ENCODE measurements around the gene ANKRD10. TPM values are rescaled to one million over a fixed set of nuclear protein-coding genes. Genes with fewer than 3 reads are reported as not detected.

Gene ANKRD10
- total RNA-seq, 1 donor from 2014 or later, result 132 TPM

DNA sequence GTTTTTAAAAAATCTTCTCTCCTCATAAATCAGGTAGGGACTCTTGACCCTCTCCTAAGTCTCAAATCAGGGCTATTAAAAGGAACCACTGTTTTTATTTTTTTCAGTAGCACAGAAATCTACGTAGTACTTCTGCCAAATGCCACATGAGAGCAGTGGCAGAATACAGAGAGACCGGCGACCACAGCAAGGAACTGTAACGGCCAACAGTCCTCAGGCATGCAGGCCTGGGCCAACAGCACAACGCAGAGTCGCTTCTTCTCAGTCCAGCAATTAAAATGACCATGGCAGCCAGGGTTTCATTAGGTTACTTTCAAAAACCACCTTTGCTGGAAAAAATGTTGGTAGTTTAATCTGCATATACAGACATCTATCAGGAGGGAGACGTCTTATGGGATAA lies 34.2 kb downstream of the ANKRD10 start:
- Histone ChIP-seq H3K27ac (ENCODE audit: low read depth, low read length) (peak overlapping the region; percentile 1), H3K36me3 (ENCODE audit: control insufficient read depth in 3 of 3, insufficient read depth in 3 of 3, low read length in 3 of 3) (peaks cover 3 to 6% (median 4%) of the 10 kb centered on the region in 3 donors), H3K4me3 (ENCODE audit: low read length in 3 of 3) (no peak overlapping the region), H3K9me3 (ENCODE audit: control insufficient read depth in 3 of 3, low read length in 3 of 3) (no peaks in the 10 kb centered on the region), H3K27me3 (ENCODE audit: control insufficient read depth in 3 of 3, insufficient read depth in 3 of 3, low read length in 3 of 3) (no peaks in the 10 kb centered on the region), H3K4me1 (ENCODE audit: control insufficient read depth in 3 of 3, insufficient read depth in 3 of 3, low read length in 3 of 3) (peaks cover 8 to 11% (median 8%) of the 10 kb centered on the region in 3 donors), H3K9ac (ENCODE audit: low read depth in 1 of 3, low read length in 3 of 3) (peak overlapping the region in 2 of 3 donors; percentile 22 to 60)

DNA sequence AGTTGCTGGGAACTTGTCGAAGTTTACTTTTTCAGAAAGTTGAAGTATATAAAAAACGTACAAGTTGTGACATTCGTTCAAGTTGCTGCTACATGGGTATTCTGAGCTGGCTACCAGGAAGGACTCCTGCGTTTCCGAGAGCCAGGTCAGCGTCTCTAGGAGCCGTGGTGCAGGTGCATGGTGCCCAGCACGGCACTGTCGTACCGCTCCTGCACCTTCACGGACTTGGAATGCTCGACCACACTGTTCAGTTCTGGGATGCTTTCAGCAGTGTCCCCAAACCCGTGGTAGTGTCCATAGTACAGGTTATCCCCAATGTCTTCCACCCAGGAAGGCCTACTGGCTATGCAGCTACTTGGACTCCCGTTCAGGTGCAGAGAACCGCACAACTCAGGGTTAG lies 35.4 kb downstream of the ANKRD10 start:
- Histone ChIP-seq H3K9me3 (ENCODE audit: control insufficient read depth in 3 of 3, low read length in 3 of 3) (no peaks in the 10 kb centered on the region), H3K4me1 (ENCODE audit: control insufficient read depth in 3 of 3, insufficient read depth in 3 of 3, low read length in 3 of 3) (peaks cover 14 to 15% (median 14%) of the 10 kb centered on the region in 3 donors), H3K27ac (ENCODE audit: low read depth, low read length) (no peak overlapping the region)

DNA sequence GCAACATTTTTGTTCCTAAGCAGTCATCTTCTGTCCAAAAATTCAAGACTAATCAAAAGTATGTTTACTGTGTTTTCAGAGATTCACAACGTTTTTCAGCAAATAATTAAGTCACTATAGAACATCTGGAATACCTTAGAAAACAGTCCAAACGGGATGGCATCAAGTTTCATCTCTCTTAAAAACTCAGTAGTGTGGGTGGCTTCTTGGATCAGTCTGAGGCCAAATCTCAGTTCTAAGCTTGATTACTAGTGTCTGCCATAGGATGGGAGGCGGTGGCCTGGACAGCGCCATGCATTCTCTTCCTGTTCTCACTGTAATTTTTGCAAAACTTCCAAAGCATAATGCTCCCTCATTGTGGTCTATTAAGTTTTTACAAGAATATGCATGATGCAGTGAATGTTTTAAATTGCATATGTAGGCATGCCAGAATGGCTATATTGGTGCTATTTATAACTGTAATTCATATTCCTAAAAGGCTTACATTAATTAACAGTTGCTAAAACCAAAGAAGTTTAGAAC lies 37.1 kb downstream of the ANKRD10 start:
- H3K36me3 ChIP-seq (ENCODE audit: control insufficient read depth in 3 of 3, insufficient read depth in 3 of 3, low read length in 3 of 3), result peaks cover 3 to 6% (median 4%) of the 10 kb centered on the region in 3 donors
- peaks cover 14 to 23% (median 19%) of the 10 kb centered on the region in 3 donors for H3K4me1 ChIP-seq (ENCODE audit: control insufficient read depth in 3 of 3, insufficient read depth in 3 of 3, low read length in 3 of 3)
- no peaks in the 10 kb centered on the region for H3K27me3 ChIP-seq (ENCODE audit: control insufficient read depth in 3 of 3, insufficient read depth in 3 of 3, low read length in 3 of 3)
- no peak overlapping the region for H3K9ac ChIP-seq (ENCODE audit: low read depth in 1 of 3, low read length in 3 of 3)
- no peak overlapping the region for H3K4me3 ChIP-seq (ENCODE audit: low read length in 3 of 3)
- no peak overlapping the region for H3K27ac ChIP-seq (ENCODE audit: low read depth, low read length)
- H3K9me3 ChIP-seq (ENCODE audit: control insufficient read depth in 3 of 3, low read length in 3 of 3), result no peaks in the 10 kb centered on the region

More for the DNA sequence above, 35.4 kb downstream of the ANKRD10 start:
- no peaks in the 10 kb centered on the region for H3K27me3 ChIP-seq (ENCODE audit: control insufficient read depth in 3 of 3, insufficient read depth in 3 of 3, low read length in 3 of 3)
- H3K9ac ChIP-seq (ENCODE audit: low read depth in 1 of 3, low read length in 3 of 3), result no peak overlapping the region
- peaks cover 3 to 6% (median 4%) of the 10 kb centered on the region in 3 donors for H3K36me3 ChIP-seq (ENCODE audit: control insufficient read depth in 3 of 3, insufficient read depth in 3 of 3, low read length in 3 of 3)
- H3K4me3 ChIP-seq (ENCODE audit: low read length in 3 of 3), result no peak overlapping the region

DNA sequence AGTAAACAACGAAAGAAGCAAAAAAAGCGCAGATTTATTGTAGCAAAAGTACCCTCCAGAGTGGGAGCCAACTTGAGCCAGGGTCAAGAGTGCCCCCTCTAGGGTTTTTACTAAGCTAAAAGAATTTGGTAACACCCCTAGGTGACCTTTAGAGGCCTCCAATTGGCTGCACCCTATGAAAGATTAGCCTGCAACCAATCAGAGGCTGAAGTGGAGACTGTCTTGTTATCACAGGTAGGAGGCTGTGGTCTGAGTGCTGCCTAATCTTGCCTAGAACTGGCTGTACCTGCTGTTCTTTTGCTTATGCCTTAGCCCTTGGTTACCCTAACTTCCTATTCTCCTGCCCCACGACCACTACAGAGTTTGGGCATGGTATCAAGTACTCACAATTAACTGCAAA lies 38.3 kb downstream of the ANKRD10 start:
- no peaks in the 10 kb centered on the region for H3K27me3 ChIP-seq (ENCODE audit: control insufficient read depth in 3 of 3, insufficient read depth in 3 of 3, low read length in 3 of 3)
- peaks cover 3 to 6% (median 4%) of the 10 kb centered on the region in 3 donors for H3K36me3 ChIP-seq (ENCODE audit: control insufficient read depth in 3 of 3, insufficient read depth in 3 of 3, low read length in 3 of 3)
- peaks cover 9 to 25% (median 18%) of the 10 kb centered on the region in 3 donors for H3K4me1 ChIP-seq (ENCODE audit: control insufficient read depth in 3 of 3, insufficient read depth in 3 of 3, low read length in 3 of 3)
- no peak overlapping the region for H3K9ac ChIP-seq (ENCODE audit: low read depth in 1 of 3, low read length in 3 of 3)
- no peaks in the 10 kb centered on the region for H3K9me3 ChIP-seq (ENCODE audit: control insufficient read depth in 3 of 3, low read length in 3 of 3)
- no peak overlapping the region for H3K27ac ChIP-seq (ENCODE audit: low read depth, low read length)
- H3K4me3 ChIP-seq (ENCODE audit: low read length in 3 of 3), result no peak overlapping the region

- Histone ChIP-seq H3K27me3 (ENCODE audit: control insufficient read depth in 3 of 3, insufficient read depth in 3 of 3, low read length in 3 of 3) (no peaks in the 10 kb centered on the region), H3K4me3 (ENCODE audit: low read length in 3 of 3) (peak overlapping the region; percentile 20 to 61 (median 39)), H3K27ac (ENCODE audit: low read depth, low read length) (peak overlapping the region; percentile 31), H3K4me1 (ENCODE audit: control insufficient read depth in 3 of 3, insufficient read depth in 3 of 3, low read length in 3 of 3) (peaks cover 17 to 34% (median 22%) of the 10 kb centered on the region in 3 donors), H3K9ac (ENCODE audit: low read depth in 1 of 3, low read length in 3 of 3) (peak overlapping the region; percentile 27 to 74 (median 52)), H3K36me3 (ENCODE audit: control insufficient read depth in 3 of 3, insufficient read depth in 3 of 3, low read length in 3 of 3) (peaks cover 3 to 6% (median 4%) of the 10 kb centered on the region in 3 donors), H3K9me3 (ENCODE audit: control insufficient read depth in 3 of 3, low read length in 3 of 3) (no peaks in the 10 kb centered on the region)
These were observed 39.6 kb downstream of the ANKRD10 start for GRCh38 chr13:110875241-110875640.

DNA sequence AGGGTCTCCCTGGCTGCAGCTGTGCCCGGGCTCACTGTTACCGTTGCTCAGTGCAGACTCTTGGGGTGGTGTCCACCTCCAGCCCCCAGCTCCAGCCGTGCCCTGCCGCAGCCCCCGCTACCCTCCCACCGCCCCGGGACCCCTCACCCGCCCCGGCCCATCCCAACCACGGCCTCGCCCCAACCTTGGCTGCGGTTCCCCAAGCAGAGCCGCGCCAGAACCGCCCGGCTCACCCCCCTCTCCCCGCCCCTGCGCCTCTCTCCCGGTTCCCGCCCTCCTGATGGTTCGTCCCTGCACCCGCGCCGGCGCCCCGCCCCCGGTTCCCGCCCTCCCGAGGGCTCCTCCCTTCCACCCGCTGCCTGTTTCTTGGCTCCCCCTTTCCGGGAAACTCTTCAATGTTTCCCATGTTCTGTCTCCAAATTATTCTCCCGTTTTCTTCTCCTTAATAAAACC lies 40.3 kb downstream of the ANKRD10 start:
- Histone ChIP-seq H3K4me3 (ENCODE audit: low read length in 3 of 3) (peak overlapping the region; percentile 39 to 91 (median 71)), H3K4me1 (ENCODE audit: control insufficient read depth in 3 of 3, insufficient read depth in 3 of 3, low read length in 3 of 3) (peaks cover 18 to 35% (median 22%) of the 10 kb centered on the region in 3 donors), H3K36me3 (ENCODE audit: control insufficient read depth in 3 of 3, insufficient read depth in 3 of 3, low read length in 3 of 3) (peaks cover under 1 to 2% (median 1%) of the 10 kb centered on the region in 3 donors), H3K27ac (ENCODE audit: low read depth, low read length) (peak overlapping the region; percentile 51), H3K9ac (ENCODE audit: low read depth in 1 of 3, low read length in 3 of 3) (peak overlapping the region; percentile 27 to 78 (median 74)), H3K9me3 (ENCODE audit: control insufficient read depth in 3 of 3, low read length in 3 of 3) (no peaks in the 10 kb centered on the region), H3K27me3 (ENCODE audit: control insufficient read depth in 3 of 3, insufficient read depth in 3 of 3, low read length in 3 of 3) (no peaks in the 10 kb centered on the region)

DNA sequence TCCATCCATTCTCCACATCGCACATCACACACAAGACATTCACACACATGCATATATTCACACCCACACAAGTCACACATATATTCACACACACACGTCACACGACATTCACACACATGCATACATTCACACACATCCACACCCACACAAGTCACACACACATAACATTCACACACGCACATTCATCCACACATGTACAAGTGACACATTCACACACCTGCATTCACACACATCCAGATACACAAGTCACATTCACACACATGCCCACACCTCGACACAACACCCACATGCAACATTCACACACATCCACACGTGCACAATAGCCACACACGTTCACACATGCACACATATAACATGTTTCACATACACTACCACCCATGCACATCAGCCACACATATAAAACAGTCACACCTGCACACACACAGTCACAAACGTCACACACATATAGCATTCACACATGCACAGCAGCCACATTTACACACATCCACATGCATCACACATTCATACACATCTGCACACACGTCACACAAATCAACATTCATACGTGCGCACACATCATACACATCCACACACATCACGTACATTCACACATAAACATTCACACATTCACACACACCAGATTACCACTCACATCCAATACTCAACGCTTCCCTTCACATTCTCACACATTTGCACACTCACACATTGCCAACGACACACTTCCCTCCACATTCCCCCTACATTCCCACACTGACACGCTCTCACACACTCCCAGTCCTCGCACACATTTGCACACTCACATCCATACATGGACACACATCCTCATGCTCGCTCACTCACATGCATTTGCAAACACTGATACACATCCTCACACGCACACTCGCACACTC lies 41.0 kb downstream of the ANKRD10 start:
- Histone ChIP-seq H3K4me1 (ENCODE audit: control insufficient read depth in 3 of 3, insufficient read depth in 3 of 3, low read length in 3 of 3) (peaks cover 19 to 36% (median 22%) of the 10 kb centered on the region in 3 donors), H3K9ac (ENCODE audit: low read depth in 1 of 3, low read length in 3 of 3) (peak overlapping the region in 2 of 3 donors; percentile 69 to 78), H3K27me3 (ENCODE audit: control insufficient read depth in 3 of 3, insufficient read depth in 3 of 3, low read length in 3 of 3) (no peaks in the 10 kb centered on the region), H3K36me3 (ENCODE audit: control insufficient read depth in 3 of 3, insufficient read depth in 3 of 3, low read length in 3 of 3) (no peaks in the 10 kb centered on the region), H3K9me3 (ENCODE audit: control insufficient read depth in 3 of 3, low read length in 3 of 3) (no peaks in the 10 kb centered on the region), H3K27ac (ENCODE audit: low read depth, low read length) (peak overlapping the region; percentile 51), H3K4me3 (ENCODE audit: low read length in 3 of 3) (peak overlapping the region; percentile 39 to 91 (median 71))

DNA sequence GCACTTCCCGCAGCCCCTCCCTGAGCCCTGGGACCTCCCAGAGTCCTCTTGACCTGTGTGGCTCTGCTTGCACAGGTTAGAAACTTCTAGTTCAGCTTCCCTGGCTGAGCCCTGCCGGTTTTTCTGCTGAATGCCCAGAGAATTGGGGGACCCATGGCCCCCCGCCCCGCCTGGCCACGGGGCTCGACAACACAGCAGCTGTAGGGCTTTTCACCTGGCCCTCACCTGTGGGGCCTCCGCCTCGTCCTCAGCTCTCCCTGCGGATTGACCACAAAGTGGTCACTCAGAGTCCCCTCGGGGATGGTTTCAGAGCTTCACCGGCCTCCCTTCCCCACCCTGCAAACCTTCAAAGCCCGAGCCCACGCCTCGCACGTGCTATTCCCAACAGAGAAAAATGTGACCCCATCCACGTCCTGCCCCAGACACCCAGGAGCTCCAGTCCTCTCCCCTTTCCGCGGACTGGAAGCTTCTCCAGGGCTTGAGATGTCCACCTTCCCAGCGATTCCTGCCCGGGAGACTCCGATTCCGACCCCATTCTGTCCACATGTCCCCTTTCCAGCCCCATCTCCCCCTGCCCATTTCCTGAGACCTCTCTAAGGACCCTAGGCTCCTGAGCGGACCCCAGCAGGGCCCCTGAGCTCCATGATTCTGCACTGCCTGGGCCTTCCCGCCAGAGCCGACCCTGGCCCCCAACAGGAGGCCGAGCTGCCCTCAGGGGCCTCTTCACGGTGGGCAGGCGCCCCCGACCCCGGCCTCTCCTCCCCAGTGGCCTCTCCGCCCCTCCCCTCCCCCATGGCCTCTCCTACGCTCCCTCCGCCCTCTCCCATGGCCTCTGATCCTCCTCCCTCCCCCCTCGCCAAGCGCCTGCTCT lies 41.9 kb downstream of the ANKRD10 start:
- Histone ChIP-seq H3K27ac (ENCODE audit: low read depth, low read length) (peak overlapping the region; percentile 99), H3K4me3 (ENCODE audit: low read length in 3 of 3) (no peak overlapping the region), H3K4me1 (ENCODE audit: control insufficient read depth in 3 of 3, insufficient read depth in 3 of 3, low read length in 3 of 3) (peaks cover 27 to 45% (median 30%) of the 10 kb centered on the region in 3 donors), H3K9ac (ENCODE audit: low read depth in 1 of 3, low read length in 3 of 3) (no peak overlapping the region), H3K36me3 (ENCODE audit: control insufficient read depth in 3 of 3, insufficient read depth in 3 of 3, low read length in 3 of 3) (peaks cover 0 to 1% (median 0%) of the 10 kb centered on the region in 3 donors), H3K27me3 (ENCODE audit: control insufficient read depth in 3 of 3, insufficient read depth in 3 of 3, low read length in 3 of 3) (no peaks in the 10 kb centered on the region), H3K9me3 (ENCODE audit: control insufficient read depth in 3 of 3, low read length in 3 of 3) (no peaks in the 10 kb centered on the region)

DNA sequence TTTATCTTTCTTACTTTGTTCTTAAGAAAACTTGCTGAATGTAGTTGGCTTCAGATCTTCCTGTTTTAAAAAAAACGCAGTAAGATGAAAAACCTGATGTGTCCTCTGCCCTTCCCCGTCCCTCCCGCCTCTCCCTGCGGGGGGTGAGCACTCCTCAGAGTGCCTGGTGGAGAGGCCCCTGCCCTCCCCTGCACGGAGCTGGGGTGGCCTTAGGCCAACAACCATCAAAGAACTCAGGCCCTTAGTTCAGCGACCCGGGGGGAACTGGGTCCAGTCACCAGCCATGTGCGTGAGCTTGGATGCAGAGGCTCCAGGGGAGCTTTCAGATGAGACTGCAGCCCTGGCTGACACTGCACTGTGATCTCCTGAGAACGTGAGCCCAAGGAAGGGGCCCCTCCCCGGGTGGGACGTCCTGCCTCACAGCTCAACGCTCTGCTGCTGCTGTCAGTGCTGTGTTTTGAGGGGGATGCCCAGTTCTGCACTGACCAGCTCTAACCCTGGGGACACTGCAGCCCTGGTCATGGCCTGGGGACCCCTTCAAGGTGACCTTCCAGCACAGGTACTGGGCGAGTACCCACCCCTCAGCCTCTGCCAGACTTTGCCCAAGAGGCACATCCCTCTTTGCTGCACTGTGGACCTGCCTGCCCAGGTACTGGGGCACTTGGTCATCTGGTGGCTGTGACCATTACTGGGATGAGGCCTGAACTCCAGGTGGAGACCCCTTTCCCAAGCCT lies 42.7 kb downstream of the ANKRD10 start:
- H3K4me1 ChIP-seq (ENCODE audit: control insufficient read depth in 3 of 3, insufficient read depth in 3 of 3, low read length in 3 of 3), result peaks cover 32 to 53% (median 37%) of the 10 kb centered on the region in 3 donors
- no peak overlapping the region for H3K9ac ChIP-seq (ENCODE audit: low read depth in 1 of 3, low read length in 3 of 3)
- no peak overlapping the region for H3K4me3 ChIP-seq (ENCODE audit: low read length in 3 of 3)
- H3K9me3 ChIP-seq (ENCODE audit: control insufficient read depth in 3 of 3, low read length in 3 of 3), result no peaks in the 10 kb centered on the region
- H3K27ac ChIP-seq (ENCODE audit: low read depth, low read length), result peak overlapping the region; percentile 99
- H3K36me3 ChIP-seq (ENCODE audit: control insufficient read depth in 3 of 3, insufficient read depth in 3 of 3, low read length in 3 of 3), result peaks cover 0 to 2% (median 0%) of the 10 kb centered on the region in 3 donors
- H3K27me3 ChIP-seq (ENCODE audit: control insufficient read depth in 3 of 3, insufficient read depth in 3 of 3, low read length in 3 of 3), result no peaks in the 10 kb centered on the region
